Liver (tissue), 9 donors: ENCODE results near the gene CPED1. TPM values are rescaled to one million over a fixed set of nuclear protein-coding genes. Genes with fewer than 3 reads are reported as not detected.

Source experiments
- DNase-seq: peaks from one replicate; pipeline ENCODE4 v3.0.0-alpha.2; 2017; ENCODE audit warnings: low spot score
- H3K27ac ChIP-seq, 2 donors: one replicate each; pipeline ENCODE4 v1.7.0; 2013; ENCODE audit warnings: inconsistent platforms in 2 of 2, low read length in 2 of 2, control low read depth in 1 of 2, low read depth in 1 of 2, mild to moderate bottlenecking in 1 of 2
- H3K27me3 ChIP-seq, 4 donors: one replicate each; pipeline versions ENCODE4 v1.6.1 to v1.7.0; 2013; ENCODE audit warnings: low read length in 3 of 4, inconsistent platforms in 1 of 4, mild to moderate bottlenecking in 1 of 4, moderate library complexity in 1 of 4; ENCODE audit not compliant: control insufficient read depth in 4 of 4, insufficient read depth in 4 of 4
- H3K36me3 ChIP-seq, 4 donors: one replicate each; pipeline versions ENCODE4 v1.6.1 to v1.7.0; 2013; ENCODE audit warnings: low read length in 3 of 4, mild to moderate bottlenecking in 3 of 4, low read depth in 1 of 4, moderate library complexity in 1 of 4; ENCODE audit not compliant: control insufficient read depth in 4 of 4, insufficient read depth in 3 of 4
- H3K4me1 ChIP-seq, 4 donors: one replicate each; pipeline versions ENCODE4 v1.6.1 to v1.7.0; 2013; ENCODE audit warnings: low read length in 3 of 4, mild to moderate bottlenecking in 3 of 4, moderate library complexity in 1 of 4; ENCODE audit not compliant: control insufficient read depth in 4 of 4, insufficient read depth in 4 of 4
- H3K4me3 ChIP-seq, 3 donors: one replicate each; pipeline versions ENCODE4 v1.6.1 to v1.7.0; 2013; ENCODE audit warnings: low read length in 3 of 3, control low read depth in 1 of 3, low read depth in 1 of 3, mild to moderate bottlenecking in 1 of 3
- H3K9ac ChIP-seq, 2 donors: one replicate each; pipeline ENCODE4 v1.7.0; 2013; ENCODE audit warnings: low read length in 2 of 2, mild to moderate bottlenecking in 2 of 2, moderate library complexity in 2 of 2, control low read depth in 1 of 2, low read depth in 1 of 2
- H3K9me3 ChIP-seq, 4 donors: one replicate each; pipeline versions ENCODE4 v1.6.1 to v1.7.0; 2013; ENCODE audit warnings: low read length in 3 of 4; ENCODE audit not compliant: control insufficient read depth in 4 of 4
- CTCF ChIP-seq: fragments of 150-350 bp; IDR thresholded peaks from 2 replicates; pipeline ENCODE4 v1.5.1; 2017; ENCODE audit warnings: improper control_type of control experiment, low read depth, low read length; ENCODE audit not compliant: missing input control
- GABPA ChIP-seq, 2 donors: IDR thresholded peaks in 1 of 2; conservative IDR thresholded peaks in 1 of 2; 2 replicates each; pipeline ENCODE4 v1.6.1; 2016; ENCODE audit warnings: antibody characterized with exemption in 2 of 2, mild to moderate bottlenecking in 1 of 2, moderate library complexity in 1 of 2
- HNF4A ChIP-seq, 2 donors: conservative IDR thresholded peaks; 2 replicates each; pipeline ENCODE4 v1.6.1; 2016; ENCODE audit warnings: antibody characterized with exemption in 2 of 2, mild to moderate bottlenecking in 2 of 2
- JUND ChIP-seq, 2 donors: IDR thresholded peaks; 2 replicates each; pipeline ENCODE4 v1.6.1; 2016; ENCODE audit warnings: antibody characterized with exemption in 2 of 2
- MAX ChIP-seq: IDR thresholded peaks from 2 replicates; pipeline ENCODE4 v1.6.1; 2016; ENCODE audit warnings: antibody characterized with exemption
- RAD21 ChIP-seq, 2 donors: IDR thresholded peaks; 2 replicates each; pipeline ENCODE4 v1.6.1; 2016; ENCODE audit warnings: antibody characterized with exemption in 2 of 2, mild to moderate bottlenecking in 2 of 2
- RXRA ChIP-seq, 2 donors: IDR thresholded peaks; 2 replicates each; pipeline ENCODE4 v1.6.1; 2017 to 2018; ENCODE audit warnings: antibody characterized with exemption in 2 of 2, mild to moderate bottlenecking in 1 of 2
- SP1 ChIP-seq: IDR thresholded peaks from 2 replicates; pipeline ENCODE4 v1.6.1; 2018; ENCODE audit warnings: antibody characterized with exemption, mild to moderate bottlenecking
- TAF1 ChIP-seq: conservative IDR thresholded peaks from 2 replicates; pipeline ENCODE4 v1.6.1; 2016; ENCODE audit warnings: antibody characterized with exemption, mild to moderate bottlenecking
- YY1 ChIP-seq: IDR thresholded peaks from 2 replicates; pipeline ENCODE4 v1.6.1; 2016; ENCODE audit warnings: antibody characterized with exemption, mild to moderate bottlenecking
- WGBS: extraction: QIAGEN DNeasy Blood & Tissue Kit; methylation state at CpG from one replicate; pipeline ENCODE4 v1.1.7; 2013; 5-methylcytosine and 5-hydroxymethylcytosine counted together
- polyA plus RNA-seq, 2 donors: library from polyadenylated mRNA; stranded (reverse) in 1 of 2; unstranded in 1 of 2; fragments of 200-250 nt in 1 of 2; fragments of >200 nt in 1 of 2; fragmentation: Nextera tagmentation in 1 of 2; extraction: Ambion mirVana in 1 of 2; gene quantifications; one replicate each; pipeline versions ENCODE4 v1.2.1 to v1.2.3, GENCODE V29; 2013 to 2015
- total RNA-seq, 2 donors: library from RNA; depleted of rRNA; stranded (reverse); fragments of >200 nt; gene quantifications; one replicate each; pipeline ENCODE4 v1.2.3, GENCODE V29; 2014
- donor health status: healthy.
- donor health status: healthy.
- donor health status: healthy.
- donor health status: healthy.
- donor health status: healthy.

CPED1 gene
- total and polyA plus RNA-seq, 4 donors: 8.5 to 58.0 (median 14.6) TPM

DNA sequence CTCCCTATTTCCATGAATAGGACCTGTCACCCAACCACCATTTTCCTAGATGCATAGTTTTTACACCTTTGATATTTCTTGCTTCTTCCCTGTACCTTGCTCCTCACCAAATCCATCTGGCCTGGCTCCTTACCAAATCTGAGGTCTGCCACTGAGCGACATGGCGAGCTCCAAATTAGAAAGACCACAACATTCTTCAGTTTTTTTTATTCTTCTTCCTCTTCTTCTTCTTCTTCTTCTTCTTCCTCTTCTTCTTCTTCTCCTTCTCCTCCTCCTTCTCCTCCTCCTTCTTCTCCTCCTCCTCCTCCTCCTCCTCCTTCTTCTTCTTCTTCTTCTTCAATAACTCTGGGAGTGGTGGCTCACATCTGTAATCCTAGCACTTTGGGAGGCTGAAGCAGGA is 7.1 kb downstream of the CPED1 start:
- no peaks in the 10 kb centered on the region for H3K9me3 ChIP-seq
- peaks cover 0 to 52% (median 17%) of the 10 kb centered on the region in 4 donors for H3K4me1 ChIP-seq
- H3K36me3 ChIP-seq: peaks cover 0 to 6% (median under 1%) of the 10 kb centered on the region in 4 donors
- no peak overlapping the region for H3K9ac ChIP-seq
- H3K27ac ChIP-seq: no peak overlapping the region
- no peaks in the 10 kb centered on the region for H3K27me3 ChIP-seq
- no peak for DNase-seq
- 85% methylated on average over 2 of the region's 2 CpGs for WGBS
- TF ChIP-seq HNF4A (conservative IDR thresholded peaks at IDR 0.05) (no peak), RAD21 (IDR thresholded peaks at IDR 0.05) (no peak)
- no peak overlapping the region for H3K4me3 ChIP-seq

- no peak for DNase-seq
- TF ChIP-seq YY1: peak; percentile 17
- no peak for TF ChIP-seq CTCF
Observed at GRCh38 chr7:120996333-120996987, 7.9 kb downstream of the CPED1 start.

DNA sequence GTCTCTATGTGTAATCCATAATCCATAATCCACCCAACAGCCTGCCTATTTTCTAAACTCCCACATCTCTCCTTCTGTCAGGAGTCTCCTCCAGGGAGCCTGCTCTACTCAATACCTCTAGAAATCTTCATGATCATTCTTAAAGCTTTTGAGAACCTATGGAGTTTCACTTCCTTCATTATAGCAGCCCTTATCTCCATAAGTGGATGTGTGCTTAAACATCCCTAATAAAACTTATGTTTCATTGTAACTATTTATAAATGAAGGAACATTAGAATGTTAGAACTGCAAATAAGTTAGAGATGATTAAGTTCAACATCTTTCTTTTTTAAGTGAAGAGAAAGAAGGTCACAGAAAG is 8.5 kb downstream of the CPED1 start:
- Histone ChIP-seq H3K27me3 (no peaks in the 10 kb centered on the region), H3K9ac (no peak overlapping the region), H3K4me3 (no peak overlapping the region), H3K9me3 (no peaks in the 10 kb centered on the region), H3K36me3 (peaks cover 0 to 6% (median under 1%) of the 10 kb centered on the region in 4 donors), H3K27ac (no peak overlapping the region), H3K4me1 (peaks cover 0 to 50% (median 17%) of the 10 kb centered on the region in 4 donors)
- TF ChIP-seq RAD21 (IDR thresholded peaks at IDR 0.05) (no peak), JUND (IDR thresholded peaks at IDR 0.05) (no peak), CTCF (no peak), RXRA (IDR thresholded peaks at IDR 0.05) (no peak), MAX (no peak), GABPA (IDR thresholded peaks at IDR 0.05 in 1 of 2, conservative IDR thresholded peaks at IDR 0.05 in 1 of 2) (no peak), SP1 (no peak), TAF1 (no peak)
- DNase-seq: no peak

More at GRCh38 chr7:120996333-120996987, 7.9 kb downstream of the CPED1 start:
- Histone ChIP-seq H3K9me3 (no peaks in the 10 kb centered on the region), H3K27me3 (no peaks in the 10 kb centered on the region), H3K36me3 (peaks cover 0 to 6% (median under 1%) of the 10 kb centered on the region in 4 donors), H3K9ac (no peak overlapping the region), H3K4me3 (no peak overlapping the region), H3K4me1 (peaks cover 0 to 53% (median 16%) of the 10 kb centered on the region in 4 donors), H3K27ac (no peak overlapping the region)
- 88% methylated on average over 2 of the region's 2 CpGs for WGBS
